Central memory CD8-positive, alpha-beta T cell (primary cell): ENCODE results near the gene GJD3.
A peak's percentile ranks its signal among the peaks of the same experiment; 100 is the strongest.

Source experiments
- ATAC-seq: fragments of 150-1000 bp; cut with Tn5 transposase; replicated peaks from 2 replicates; pipeline ENCODE4 v1.10.0; 2022; ENCODE audit warnings: mild to moderate bottlenecking, moderate FRiP score, moderate number of reproducible peaks; ENCODE audit not compliant: poor library complexity, severe bottlenecking; ENCODE audit errors: extremely low read depth
- DNase-seq, 2 donors: peaks; one replicate each; pipeline ENCODE4 v3.0.0; 2021; ENCODE audit warnings: low spot score in 2 of 2
- H3K27ac Mint-ChIP-seq: one replicate; pipeline ENCODE4 v1.8.0; 2022; ENCODE audit warnings: low read depth, mild to moderate bottlenecking, moderate library complexity, mixed read lengths
- H3K27me3 Mint-ChIP-seq: one replicate; pipeline ENCODE4 v1.8.0; 2022; ENCODE audit warnings: mixed read lengths
- H3K36me3 Mint-ChIP-seq: one replicate; pipeline ENCODE4 v1.8.0; 2022; ENCODE audit warnings: mild to moderate bottlenecking, moderate library complexity, mixed read lengths; ENCODE audit not compliant: insufficient read depth
- H3K4me1 Mint-ChIP-seq: one replicate; pipeline ENCODE4 v1.8.0; 2022; ENCODE audit warnings: mixed read lengths
- H3K4me3 Mint-ChIP-seq: one replicate; pipeline ENCODE4 v1.8.0; 2022; ENCODE audit warnings: mild to moderate bottlenecking, moderate library complexity, mixed read lengths
- H3K9me3 Mint-ChIP-seq: one replicate; pipeline ENCODE4 v1.8.0; 2022; ENCODE audit warnings: mixed read lengths

Gene GJD3

DNA sequence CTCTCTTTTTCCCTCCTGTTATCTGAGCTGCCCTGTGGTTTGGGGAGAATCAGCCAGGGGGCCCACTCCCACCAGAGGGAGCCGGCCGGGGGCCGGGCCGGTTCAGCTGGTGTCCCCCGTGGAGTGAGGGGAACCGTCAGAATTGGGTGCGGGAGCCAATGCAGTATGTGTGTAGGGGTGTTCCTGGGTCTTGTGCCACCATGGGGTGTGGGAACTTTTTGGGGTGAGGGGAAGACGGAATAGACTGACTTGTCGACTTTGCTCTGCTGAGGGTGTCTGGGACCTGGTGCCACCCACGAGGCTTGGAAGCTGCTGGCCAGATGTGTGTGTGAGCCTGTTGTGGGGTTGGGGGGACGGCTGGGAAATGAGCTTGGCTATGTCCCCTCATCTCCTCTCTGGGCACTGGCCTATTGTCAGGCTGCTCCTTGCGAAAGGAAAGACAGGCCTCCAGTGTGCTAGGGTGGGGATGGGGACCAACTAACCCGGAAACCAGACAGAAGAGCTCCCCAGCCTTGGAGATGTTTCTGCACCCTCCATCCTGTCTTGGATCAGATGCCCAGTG, 45.6 kb downstream of the GJD3 start:
- H3K4me1 Mint-ChIP-seq, result peaks cover 90% of the 10 kb centered on the region
- ATAC-seq (no peak), DNase-seq (no peak)
- H3K4me3 Mint-ChIP-seq, result peak overlapping the region; percentile 79
- H3K36me3 Mint-ChIP-seq, result peaks cover 60% of the 10 kb centered on the region
- H3K27me3 Mint-ChIP-seq, result no peaks in the 10 kb centered on the region
- peak overlapping the region; percentile 96 for H3K27ac Mint-ChIP-seq
- no peaks in the 10 kb centered on the region for H3K9me3 Mint-ChIP-seq

DNA sequence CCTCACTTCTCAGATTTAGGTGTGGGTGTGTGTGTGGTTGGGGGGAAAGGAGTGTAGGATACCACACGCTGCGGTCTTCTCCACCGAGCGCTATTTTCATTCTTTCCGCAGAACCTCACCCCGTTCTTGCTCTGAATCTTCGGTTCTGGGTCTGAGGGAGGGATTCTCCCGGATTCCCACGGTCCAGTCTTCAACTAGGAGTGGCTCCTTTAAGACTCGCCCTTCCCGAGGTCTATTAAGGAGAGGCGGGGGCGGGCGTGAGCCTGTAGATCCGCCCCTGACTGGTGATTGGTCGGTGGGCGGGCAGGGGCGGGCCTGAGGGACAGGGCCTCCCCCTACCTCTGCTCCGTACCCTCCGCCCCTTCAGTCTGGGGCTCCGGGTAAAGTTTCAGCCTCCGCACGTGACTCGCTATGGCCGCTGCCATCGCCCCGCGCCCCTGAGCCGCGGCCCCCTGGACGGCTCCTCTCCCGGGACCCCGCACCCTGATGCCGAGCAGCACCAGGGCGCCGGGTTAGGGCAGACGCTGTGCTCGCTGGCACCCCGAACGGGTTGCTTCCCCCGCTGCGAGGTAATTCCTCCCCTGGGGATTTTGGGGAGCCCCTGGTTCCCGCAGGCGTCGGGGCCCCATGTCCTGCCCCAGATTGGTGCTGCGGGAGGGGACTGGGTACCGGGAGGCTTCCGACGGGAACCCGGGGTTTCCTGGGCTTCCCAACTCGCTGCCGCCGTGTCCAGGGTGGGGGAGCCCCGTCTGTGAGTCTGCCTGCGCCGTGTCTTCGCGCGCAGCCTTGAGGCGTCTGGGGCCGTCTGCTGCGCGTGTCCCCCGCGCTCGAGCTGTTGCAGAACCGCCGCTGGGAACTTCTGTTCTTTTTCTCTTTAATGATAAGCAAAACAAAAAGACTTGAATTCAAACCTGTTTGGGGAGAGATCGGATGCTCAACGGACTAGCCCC, 46.4 kb downstream of the GJD3 start:
- H3K4me1 Mint-ChIP-seq, result peaks cover 90% of the 10 kb centered on the region
- H3K27ac Mint-ChIP-seq, result peak overlapping the region; percentile 96
- peak; percentile 57 for ATAC-seq
- peaks cover 56% of the 10 kb centered on the region for H3K36me3 Mint-ChIP-seq
- no peaks in the 10 kb centered on the region for H3K9me3 Mint-ChIP-seq
- H3K4me3 Mint-ChIP-seq, result peak overlapping the region; percentile 79
- peak; percentile 81 to 85 for DNase-seq
- H3K27me3 Mint-ChIP-seq, result no peaks in the 10 kb centered on the region

DNA sequence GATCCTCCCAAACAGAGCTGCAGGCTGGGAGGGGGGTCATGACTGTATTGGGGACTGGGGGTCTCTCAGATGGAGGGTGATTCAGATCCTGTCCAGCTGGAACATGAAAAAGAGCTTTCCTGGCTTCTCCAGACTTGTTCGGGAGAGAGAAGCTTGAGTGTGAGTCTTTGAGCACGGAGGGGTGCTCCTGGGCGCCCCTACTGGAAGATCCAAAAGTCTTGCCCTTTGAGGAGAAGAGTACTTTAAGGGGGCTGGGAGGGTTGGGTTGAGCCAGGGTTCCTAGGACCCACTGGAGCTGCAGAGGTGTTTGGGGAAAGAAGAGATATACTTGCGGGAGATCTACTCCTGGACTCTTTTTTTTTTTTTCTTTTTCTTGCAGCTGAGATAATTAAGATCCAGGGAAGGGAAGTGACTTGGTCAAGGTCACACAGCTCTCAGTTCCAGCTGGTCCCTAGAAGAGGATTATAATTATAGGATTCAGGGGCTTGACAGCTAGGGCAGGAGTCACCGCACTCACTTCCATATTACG, 47.1 kb downstream of the GJD3 start:
- Mint-ChIP-seq H3K4me1 (peaks cover 88% of the 10 kb centered on the region), H3K9me3 (no peaks in the 10 kb centered on the region), H3K4me3 (peak overlapping the region; percentile 79), H3K27ac (peak overlapping the region; percentile 96), H3K36me3 (peaks cover 48% of the 10 kb centered on the region), H3K27me3 (no peaks in the 10 kb centered on the region)
- no peak for ATAC-seq
- DNase-seq, result no peak

DNA sequence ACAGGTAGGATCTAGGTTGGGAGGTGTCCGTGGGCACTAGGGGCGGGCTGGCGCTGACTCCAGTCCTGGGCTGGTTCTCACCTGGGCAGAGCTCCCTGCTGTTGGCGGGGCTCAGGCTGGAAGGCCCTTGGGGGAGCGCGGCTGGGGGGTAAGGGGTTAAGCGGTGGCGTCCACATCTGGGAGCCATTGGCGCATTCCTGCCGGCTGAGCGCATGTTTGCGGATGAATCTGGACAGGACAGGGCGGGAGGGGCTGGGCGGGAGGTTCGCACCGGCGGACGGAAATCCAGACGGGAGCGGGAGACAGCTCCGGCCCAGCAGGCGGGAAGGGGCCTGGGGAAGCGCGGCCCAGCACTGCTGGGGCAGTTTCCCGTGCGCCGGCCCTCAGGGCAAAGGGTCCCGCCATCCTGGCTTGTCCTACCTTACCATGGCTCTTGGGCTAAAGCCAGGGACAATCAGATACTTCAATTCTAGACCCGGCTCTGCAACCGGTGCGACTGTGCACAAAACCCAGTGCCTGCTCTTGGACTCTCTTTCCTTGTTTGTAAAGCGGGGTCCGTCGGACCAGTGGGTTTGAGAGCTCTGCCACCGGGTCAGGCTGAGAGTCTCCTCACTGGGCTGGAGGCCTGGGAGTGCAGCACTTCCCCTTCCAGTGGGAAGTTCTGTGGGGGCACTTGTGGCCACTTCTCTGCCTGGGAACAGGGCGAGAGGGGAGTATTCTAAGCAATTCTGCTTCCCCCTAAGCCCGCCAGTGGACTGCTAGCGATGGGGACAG, 47.8 kb downstream of the GJD3 start:
- Mint-ChIP-seq H3K9me3 (no peaks in the 10 kb centered on the region), H3K27ac (no peak overlapping the region), H3K36me3 (peaks cover 45% of the 10 kb centered on the region), H3K27me3 (no peaks in the 10 kb centered on the region), H3K4me3 (peak overlapping the region; percentile 79), H3K4me1 (peaks cover 88% of the 10 kb centered on the region)
- ATAC-seq (no peak), DNase-seq (no peak)

DNA sequence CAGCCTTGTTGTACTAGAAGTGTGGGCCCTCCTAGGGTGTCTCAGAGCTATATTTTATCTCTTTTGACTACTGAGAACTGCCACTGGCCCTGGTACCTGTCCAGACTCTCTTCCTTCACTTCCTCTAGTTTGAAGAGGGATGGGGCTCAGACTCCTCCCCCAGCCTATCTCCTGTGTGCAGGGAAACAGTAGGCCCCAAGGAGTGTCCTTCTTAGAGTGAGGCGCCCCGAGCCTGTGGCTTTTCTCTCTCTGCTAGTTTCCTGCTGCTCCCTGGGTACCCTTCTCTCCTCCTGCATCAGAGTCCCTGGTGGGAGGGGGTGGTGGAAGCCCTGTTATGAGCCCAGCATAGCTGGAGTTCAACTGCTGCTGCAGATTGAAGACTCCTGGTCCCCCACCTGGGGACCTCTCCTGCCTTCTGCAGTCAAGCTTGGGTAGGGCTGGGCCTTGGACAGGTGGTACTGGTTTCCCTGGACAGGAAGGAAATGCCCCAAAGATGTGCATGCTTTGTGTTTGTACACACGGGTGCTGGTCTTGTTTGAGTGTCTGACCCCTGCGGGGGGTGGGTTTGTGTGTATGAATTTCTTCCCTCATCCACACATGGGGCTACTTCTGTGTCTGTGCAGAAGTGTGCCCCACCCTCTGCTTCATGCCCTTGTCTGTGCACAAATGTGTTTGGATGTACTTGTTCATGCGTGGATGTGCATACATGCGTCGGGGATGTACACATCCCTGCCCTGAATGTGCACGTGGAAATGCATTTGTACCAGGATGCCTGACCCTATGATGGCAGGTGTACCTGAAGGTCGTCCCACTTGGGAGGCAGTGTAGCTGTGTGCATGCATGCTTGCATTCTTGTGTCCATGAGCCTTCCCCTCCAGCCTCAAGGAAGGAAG, 48.6 kb downstream of the GJD3 start:
- no peaks in the 10 kb centered on the region for H3K27me3 Mint-ChIP-seq
- H3K4me3 Mint-ChIP-seq, result peak overlapping the region; percentile 38
- DNase-seq (no peak), ATAC-seq (no peak)
- no peaks in the 10 kb centered on the region for H3K9me3 Mint-ChIP-seq
- peaks cover 36% of the 10 kb centered on the region for H3K36me3 Mint-ChIP-seq
- peaks cover 88% of the 10 kb centered on the region for H3K4me1 Mint-ChIP-seq
- H3K27ac Mint-ChIP-seq, result no peak overlapping the region

DNA sequence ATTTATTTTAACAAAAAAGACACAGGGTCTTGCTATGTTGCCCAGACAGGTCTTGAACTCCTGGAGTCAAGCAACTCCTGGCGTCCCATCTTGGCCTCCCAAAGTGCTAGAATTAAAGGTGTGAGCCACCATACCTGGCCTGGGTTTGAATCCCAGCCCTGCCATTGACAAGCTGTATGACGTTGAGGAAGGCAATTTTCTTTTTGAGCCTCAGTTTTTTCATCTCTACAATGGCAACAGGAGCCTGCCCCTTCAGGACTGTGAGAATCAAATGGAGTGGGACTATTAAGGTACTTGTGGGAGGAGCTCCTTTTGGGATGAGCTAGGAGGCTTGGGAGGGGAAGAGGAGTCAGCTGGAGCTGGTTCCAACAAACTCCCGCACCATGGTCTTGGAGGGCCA, 49.3 kb downstream of the GJD3 start:
- Mint-ChIP-seq H3K4me3 (no peak overlapping the region), H3K27me3 (no peaks in the 10 kb centered on the region), H3K27ac (peak overlapping the region; percentile 44), H3K4me1 (peaks cover 83% of the 10 kb centered on the region), H3K36me3 (peaks cover 30% of the 10 kb centered on the region), H3K9me3 (no peaks in the 10 kb centered on the region)
- ATAC-seq (no peak), DNase-seq (no peak)

DNA sequence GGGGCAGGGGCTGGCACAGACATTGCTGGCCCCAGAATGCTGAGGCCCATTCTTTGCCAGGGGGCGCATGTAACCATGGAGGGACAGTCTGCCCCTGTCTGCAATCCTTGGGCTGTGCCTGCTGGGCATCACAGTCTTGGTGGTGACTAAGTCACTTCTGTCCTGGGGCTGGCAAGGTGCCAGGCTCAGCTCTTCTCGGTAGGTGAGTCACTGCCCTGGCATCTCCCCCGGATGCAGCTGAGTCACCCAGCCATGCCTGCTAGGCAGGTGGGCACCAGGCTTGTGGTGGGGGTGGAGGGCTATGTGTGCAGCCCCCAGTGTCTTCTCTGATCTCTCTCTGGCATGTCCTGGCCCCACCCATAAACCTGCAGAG, 50.0 kb downstream of the GJD3 start:
- Mint-ChIP-seq H3K9me3 (no peaks in the 10 kb centered on the region), H3K27me3 (no peaks in the 10 kb centered on the region), H3K4me3 (peak overlapping the region; percentile 21), H3K4me1 (peaks cover 77% of the 10 kb centered on the region), H3K27ac (peak overlapping the region; percentile 44), H3K36me3 (peaks cover 24% of the 10 kb centered on the region)
- ATAC-seq (no peak), DNase-seq (peak; percentile 63 to 67)

DNA sequence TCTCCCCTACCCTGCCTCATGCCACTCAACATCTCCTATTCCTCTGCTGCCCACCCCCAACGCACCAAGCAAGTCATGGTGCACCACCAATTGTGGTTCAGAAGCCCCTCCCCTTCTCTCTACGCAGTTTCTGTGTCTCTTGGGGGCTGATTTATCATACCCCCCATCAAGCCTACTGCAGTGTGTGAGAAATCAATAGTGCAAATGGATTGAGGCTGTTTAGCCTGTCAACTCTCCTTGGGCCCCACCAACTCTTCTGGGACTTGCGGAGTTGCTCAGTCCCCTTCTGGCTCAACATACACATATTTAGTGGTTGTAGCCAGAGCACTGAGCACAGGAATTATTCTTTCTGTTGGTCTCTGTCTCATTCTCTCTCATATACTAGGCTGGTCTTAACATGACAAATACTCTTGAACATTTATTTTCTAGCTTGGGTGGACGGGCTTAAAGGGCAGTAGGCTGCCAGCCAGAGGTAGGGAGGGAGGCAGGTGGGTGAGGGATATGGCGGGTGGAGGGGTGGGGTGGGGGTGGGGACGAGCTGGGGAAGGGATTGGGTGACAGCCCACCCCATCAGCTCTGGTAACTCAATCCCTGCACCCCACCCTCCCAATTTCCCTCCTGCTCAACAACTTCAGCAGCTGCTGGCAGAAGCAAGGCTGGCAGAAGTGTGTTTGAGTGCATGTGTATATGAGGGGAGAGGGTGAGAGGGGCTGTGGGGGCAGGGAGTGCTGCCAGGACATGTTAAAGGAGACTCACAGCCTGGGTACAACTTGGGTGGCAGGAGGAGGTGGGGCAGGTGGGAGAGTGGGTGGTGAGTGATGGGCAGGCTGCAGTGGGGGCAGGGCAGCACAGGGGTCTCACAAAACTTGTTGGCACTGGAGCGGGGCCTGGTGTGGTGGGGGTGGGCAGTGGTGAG, 50.6 kb downstream of the GJD3 start:
- peaks cover 19% of the 10 kb centered on the region for H3K36me3 Mint-ChIP-seq
- H3K4me1 Mint-ChIP-seq, result peaks cover 71% of the 10 kb centered on the region
- H3K4me3 Mint-ChIP-seq, result peak overlapping the region; percentile 21
- no peak for DNase-seq
- no peak for ATAC-seq
- H3K9me3 Mint-ChIP-seq, result no peaks in the 10 kb centered on the region
- H3K27me3 Mint-ChIP-seq, result no peaks in the 10 kb centered on the region
- H3K27ac Mint-ChIP-seq, result peak overlapping the region; percentile 44
